Sigmoid colon (tissue), 7 donors: ENCODE measurements around the gene RGS19. TPM values are rescaled to one million over a fixed set of nuclear protein-coding genes. Genes with fewer than 3 reads are reported as not detected.

ENCODE experiments used
- DNase-seq: peaks from one replicate; pipeline ENCODE4 v3.0.0-alpha.2; 2019
- H3K27ac ChIP-seq, 4 donors: fragments of 200-600 bp; sonication (generic); one replicate each; pipeline ENCODE4 v1.5.1; 2016 to 2019; ENCODE audit warnings: mild to moderate bottlenecking in 1 of 4
- H3K27me3 ChIP-seq, 3 donors: fragments of 200-600 bp; sonication (generic); one replicate each; pipeline ENCODE4 v1.5.1; 2019; ENCODE audit warnings: mild to moderate bottlenecking in 1 of 3
- H3K36me3 ChIP-seq, 4 donors: fragments of 200-600 bp; sonication (generic); one replicate each; pipeline ENCODE4 v1.5.1; 2016 to 2019
- H3K4me1 ChIP-seq, 4 donors: fragments of 200-600 bp; sonication (generic); one replicate each; pipeline ENCODE4 v1.5.1; 2017 to 2019
- H3K4me3 ChIP-seq, 4 donors: fragments of 200-600 bp; sonication (generic); one replicate each; pipeline ENCODE4 v1.5.1; 2017 to 2019; ENCODE audit warnings: mild to moderate bottlenecking in 2 of 4, moderate library complexity in 1 of 4
- H3K9me3 ChIP-seq, 4 donors: fragments of 200-600 bp in 3 of 4; sonication (generic) in 3 of 4; one replicate each; pipeline versions ENCODE4 v1.5.1 to v1.6.1; 2013 to 2019
- EP300 ChIP-seq, 4 donors: sonication (generic); formaldehyde crosslinking; IDR thresholded peaks; one replicate each; pipeline ENCODE4 v1.6.1; 2017; ENCODE audit warnings: antibody characterized with exemption in 4 of 4
- POLR2A ChIP-seq, 2 donors: fragments of 450-650 bp; IDR thresholded peaks; one replicate each; pipeline ENCODE4 v1.6.1; 2016; ENCODE audit warnings: antibody characterized with exemption in 2 of 2, mild to moderate bottlenecking in 2 of 2, moderate library complexity in 2 of 2
- POLR2AphosphoS5 ChIP-seq, 4 donors: sonication (generic); formaldehyde crosslinking; IDR thresholded peaks; one replicate each; pipeline ENCODE4 v1.6.1; 2017; ENCODE audit warnings: antibody characterized with exemption in 4 of 4
- WGBS, 2 donors: extraction: QIAGEN DNeasy Blood & Tissue Kit; methylation state at CpG; one replicate each; pipeline ENCODE4 v1.1.7; 2013; 5-methylcytosine and 5-hydroxymethylcytosine counted together
- intact Hi-C: fragments of 100-400 bp; cut with DNase I; formaldehyde crosslinking; loops from one replicate; pipeline ENCODE4 v1.15.1; 2023
- polyA plus RNA-seq, 3 donors: library from polyadenylated mRNA; stranded (reverse); fragments of 200-250 nt; gene quantifications; one replicate each; pipeline ENCODE4 v1.2.3, GENCODE V29; 2013
- small RNA-seq, 3 donors: library from RNA; depleted of rRNA; stranded (forward); fragments of <200 nt; gene quantifications; one replicate each; pipeline ENCODE3, GENCODE V24; 2016
- total RNA-seq, 4 donors: library from RNA; depleted of rRNA; stranded (reverse); fragments of >200 nt; gene quantifications; one replicate each; pipeline ENCODE4 v1.1.0, GENCODE V29; 2016
- TF ChIP-seq, protein P1 (sequence below), 4 experiments: fragments of 450-650 bp in 3 of 4; fragments of 200-600 bp in 1 of 4; IDR thresholded peaks; one replicate each; pipeline ENCODE4 v1.5.1; 2016 to 2019; ENCODE audit warnings: antibody characterized with exemption in 4 of 4, mild to moderate bottlenecking in 3 of 4, moderate library complexity in 2 of 4
- donor health status: healthy with polysubstance abuse.
- donor health status: Bipolar disorder and iron deficiency.
- donor health status: healthy.

The RGS19 gene
- total and polyA plus RNA-seq, 7 donors, result 7.5 to 22.0 (median 11.6) TPM

DNA sequence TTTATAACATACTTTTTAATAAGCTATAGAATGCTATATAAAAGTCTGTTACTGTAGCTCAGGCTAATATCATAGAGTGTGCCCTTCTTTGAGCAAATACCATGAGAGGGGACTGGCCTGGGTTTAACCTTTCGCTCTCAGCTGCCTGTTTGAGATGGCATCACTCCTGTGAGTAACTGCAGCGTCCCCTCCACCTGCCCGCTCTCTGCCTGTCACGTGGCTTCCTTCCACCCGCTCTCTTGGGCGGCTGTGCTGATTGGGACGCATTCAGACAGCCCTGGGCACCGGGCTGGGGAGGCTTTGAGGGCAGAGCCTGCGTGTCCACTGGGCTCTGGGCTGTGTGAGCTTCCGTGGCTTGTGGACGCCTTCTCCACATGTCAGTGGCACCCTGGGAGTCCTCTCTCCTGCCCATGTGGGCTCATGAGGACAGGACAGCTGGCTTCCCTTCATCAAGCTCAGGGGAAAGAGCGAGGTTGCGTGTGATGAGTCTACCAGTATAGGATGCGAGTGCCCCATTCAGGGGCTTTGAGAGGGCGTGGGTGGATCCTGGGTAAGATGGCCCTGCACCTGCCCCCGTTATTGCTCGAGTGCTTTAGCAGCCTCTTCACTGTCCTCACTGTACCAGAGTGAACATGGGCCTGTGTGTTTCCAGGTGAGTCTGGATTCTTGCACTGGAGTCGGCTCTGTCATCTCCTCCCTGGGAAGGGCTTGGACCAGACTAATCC lies 54.1 kb downstream of the RGS19 start:
- no peaks in the 10 kb centered on the region for H3K27me3 ChIP-seq
- DNase-seq, result no peak
- WGBS, 2 donors, result 89 to 94% methylated on average over 18 of the region's 18 CpGs
- H3K27ac ChIP-seq, result no peak overlapping the region
- H3K4me3 ChIP-seq, result no peak overlapping the region
- H3K36me3 ChIP-seq, result peaks cover 65 to 100% (median 72%) of the 10 kb centered on the region in 4 donors
- peaks cover 0 to 42% (median 24%) of the 10 kb centered on the region in 4 donors for H3K4me1 ChIP-seq
- intact Hi-C loops, result no loop called here
- TF ChIP-seq POLR2AphosphoS5 (IDR thresholded peaks at IDR 0.05), result no peak
- TF ChIP-seq EP300 (IDR thresholded peaks at IDR 0.05), result no peak
- TF ChIP-seq, protein P1, sequence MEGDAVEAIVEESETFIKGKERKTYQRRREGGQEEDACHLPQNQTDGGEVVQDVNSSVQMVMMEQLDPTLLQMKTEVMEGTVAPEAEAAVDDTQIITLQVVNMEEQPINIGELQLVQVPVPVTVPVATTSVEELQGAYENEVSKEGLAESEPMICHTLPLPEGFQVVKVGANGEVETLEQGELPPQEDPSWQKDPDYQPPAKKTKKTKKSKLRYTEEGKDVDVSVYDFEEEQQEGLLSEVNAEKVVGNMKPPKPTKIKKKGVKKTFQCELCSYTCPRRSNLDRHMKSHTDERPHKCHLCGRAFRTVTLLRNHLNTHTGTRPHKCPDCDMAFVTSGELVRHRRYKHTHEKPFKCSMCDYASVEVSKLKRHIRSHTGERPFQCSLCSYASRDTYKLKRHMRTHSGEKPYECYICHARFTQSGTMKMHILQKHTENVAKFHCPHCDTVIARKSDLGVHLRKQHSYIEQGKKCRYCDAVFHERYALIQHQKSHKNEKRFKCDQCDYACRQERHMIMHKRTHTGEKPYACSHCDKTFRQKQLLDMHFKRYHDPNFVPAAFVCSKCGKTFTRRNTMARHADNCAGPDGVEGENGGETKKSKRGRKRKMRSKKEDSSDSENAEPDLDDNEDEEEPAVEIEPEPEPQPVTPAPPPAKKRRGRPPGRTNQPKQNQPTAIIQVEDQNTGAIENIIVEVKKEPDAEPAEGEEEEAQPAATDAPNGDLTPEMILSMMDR (IDR thresholded peaks at IDR 0.05), result no peak
- no peak for TF ChIP-seq POLR2A (IDR thresholded peaks at IDR 0.05)
- H3K9me3 ChIP-seq, result no peaks in the 10 kb centered on the region

DNA sequence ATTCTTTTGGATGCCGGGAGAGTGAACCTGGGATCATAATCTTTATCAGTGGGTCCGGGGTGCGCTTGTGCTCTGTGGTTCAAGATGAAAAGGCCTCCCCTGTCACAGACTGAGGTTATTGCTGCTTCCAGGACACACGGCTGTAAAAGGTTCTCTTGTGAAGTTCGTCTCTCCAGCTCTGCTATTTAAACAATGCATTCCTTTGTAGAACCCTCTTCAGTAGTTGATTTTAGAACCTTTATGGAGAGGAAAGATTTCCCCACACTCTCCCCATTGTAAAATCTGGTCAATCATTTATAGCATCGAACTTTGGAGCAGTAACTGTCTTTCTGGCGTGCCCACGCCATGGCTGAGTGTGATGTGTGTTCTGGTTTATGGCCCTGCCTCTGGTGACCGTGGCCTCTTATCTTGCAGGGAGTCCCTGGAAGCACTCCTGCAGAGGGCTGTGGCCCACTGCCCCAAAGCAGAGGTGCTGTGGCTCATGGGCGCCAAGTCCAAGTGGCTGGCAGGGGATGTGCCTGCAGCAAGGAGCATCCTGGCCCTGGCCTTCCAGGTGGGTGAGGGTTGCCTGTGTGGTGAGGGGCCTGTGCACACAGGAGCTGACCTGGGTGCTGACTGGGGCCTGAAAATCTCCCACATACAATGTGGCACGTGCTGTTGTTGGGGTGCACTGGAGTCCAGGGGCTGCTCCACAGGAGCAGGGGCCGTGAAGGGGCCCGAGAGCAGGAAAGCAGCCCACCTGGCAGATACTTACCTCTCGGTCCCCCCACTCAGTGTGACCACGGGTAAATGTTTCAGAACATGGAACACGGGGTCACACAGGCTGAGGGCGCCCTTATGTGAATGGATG lies 55.0 kb downstream of the RGS19 start:
- Histone ChIP-seq H3K4me3 (no peak overlapping the region), H3K27ac (no peak overlapping the region), H3K9me3 (no peaks in the 10 kb centered on the region), H3K4me1 (peaks cover 0 to 42% (median 24%) of the 10 kb centered on the region in 4 donors), H3K36me3 (peaks cover 60 to 100% (median 69%) of the 10 kb centered on the region in 4 donors), H3K27me3 (no peaks in the 10 kb centered on the region)
- WGBS, 2 donors, result 41 to 81% methylated on average over 17 of the region's 17 CpGs
- intact Hi-C loops, result no loop called here
- DNase-seq, result no peak
- no peak for TF ChIP-seq POLR2AphosphoS5 (IDR thresholded peaks at IDR 0.05)
- TF ChIP-seq, protein P1 (IDR thresholded peaks at IDR 0.05), result no peak
- no peak for TF ChIP-seq POLR2A (IDR thresholded peaks at IDR 0.05)
- TF ChIP-seq EP300 (IDR thresholded peaks at IDR 0.05), result no peak

DNA sequence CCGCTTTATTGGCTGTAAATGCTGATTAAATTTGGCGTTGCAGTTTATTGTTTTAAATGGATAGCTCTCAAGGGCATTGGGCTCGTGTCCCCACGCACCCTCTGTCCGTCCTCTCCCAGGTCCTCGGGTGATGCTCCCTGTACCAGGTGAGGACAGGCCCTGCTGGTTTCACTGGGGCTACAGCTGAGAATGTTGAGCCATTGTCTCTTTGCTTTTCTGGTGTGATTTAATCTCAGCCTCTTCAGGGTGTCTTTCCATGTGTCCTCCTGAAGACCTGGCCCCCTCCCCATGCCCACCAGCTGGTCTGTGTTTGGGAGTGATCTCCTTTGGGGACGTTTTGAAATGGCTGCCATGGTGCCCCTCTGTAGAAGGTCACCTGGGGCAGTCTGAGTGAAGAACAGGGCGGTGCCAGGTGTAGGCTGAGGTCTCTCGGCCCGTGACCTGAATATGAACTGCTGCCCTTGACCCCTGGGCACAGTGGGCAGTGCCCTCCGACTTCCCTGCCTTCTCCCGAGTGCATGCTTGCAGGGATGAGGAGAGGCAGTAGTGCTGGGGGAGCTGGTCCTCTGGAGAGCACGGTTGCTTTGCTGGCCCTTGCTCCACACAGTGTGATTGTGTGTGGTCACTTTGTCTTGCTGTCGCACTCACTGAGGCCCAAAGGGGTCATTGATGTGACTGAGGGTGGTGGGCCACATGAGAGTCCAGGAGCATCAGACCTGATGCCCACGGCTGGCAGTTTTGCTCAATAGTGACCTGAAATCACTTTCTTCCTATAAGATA lies 55.8 kb downstream of the RGS19 start:
- Histone ChIP-seq H3K4me3 (no peak overlapping the region), H3K4me1 (peaks cover 0 to 37% (median 22%) of the 10 kb centered on the region in 4 donors), H3K27ac (no peak overlapping the region), H3K9me3 (no peaks in the 10 kb centered on the region), H3K36me3 (peaks cover 61 to 100% (median 72%) of the 10 kb centered on the region in 4 donors), H3K27me3 (no peaks in the 10 kb centered on the region)
- TF ChIP-seq, protein P1 (IDR thresholded peaks at IDR 0.05), result no peak
- TF ChIP-seq POLR2A (IDR thresholded peaks at IDR 0.05), result no peak
- no peak for TF ChIP-seq EP300 (IDR thresholded peaks at IDR 0.05)
- no peak for TF ChIP-seq POLR2AphosphoS5 (IDR thresholded peaks at IDR 0.05)
- WGBS, 2 donors, result 29 to 76% methylated on average over 15 of the region's 15 CpGs
- intact Hi-C loops, result no loop called here
- DNase-seq, result no peak

Small RNA genes lying within 50 kb of the gene (small RNA-seq; reads per million reads assigned to genes)
- gene AL355803.1 (0 reads per million in 3 donors), gene MIR6813 (0 reads per million in 3 donors)

Other genes starting within 250 kb of the RGS19 start
- gene ZBTB46, start 248.3 kb downstream of the RGS19 start, total RNA-seq, result 1 to 10 TPM; 3.4 to 5.3 (median 4.3) TPM
- 1 to 10 TPM in 1 of 3 donors, under 1 TPM in 2; 0.23 to 3.6 (median 0.60) TPM for gene ZBTB46, start 248.3 kb downstream of the RGS19 start, polyA plus RNA-seq
- gene ABHD16B, start 218.0 kb downstream of the RGS19 start, total RNA-seq, result not detected
- under 1 TPM in 1 of 3 donors, not detected in 2; 0.44 TPM for gene ABHD16B, start 218.0 kb downstream of the RGS19 start, polyA plus RNA-seq
- 100 to 1,000 TPM in 3 of 4 donors, 10 to 100 TPM in 1; 84.7 to 109 (median 104) TPM for gene TPD52L2, start 214.2 kb downstream of the RGS19 start, total RNA-seq
- 10 to 100 TPM; 71.7 to 84.2 (median 74.5) TPM for gene TPD52L2, start 214.2 kb downstream of the RGS19 start, polyA plus RNA-seq
- gene DNAJC5, start 184.4 kb downstream of the RGS19 start, total RNA-seq, result 10 to 100 TPM; 25.0 to 36.4 (median 31.2) TPM
- gene DNAJC5, start 184.4 kb downstream of the RGS19 start, polyA plus RNA-seq, result 10 to 100 TPM; 21.6 to 62.8 (median 41.6) TPM
- gene UCKL1, start 123.1 kb downstream of the RGS19 start, total RNA-seq, result 10 to 100 TPM; 21.1 to 36.3 (median 24.9) TPM
- 10 to 100 TPM; 22.8 to 45.6 (median 26.1) TPM for gene UCKL1, start 123.1 kb downstream of the RGS19 start, polyA plus RNA-seq
- gene ZNF512B, start 109.6 kb downstream of the RGS19 start, total RNA-seq, result 10 to 100 TPM in 2 of 4 donors, 1 to 10 TPM in 2; 5.1 to 10.8 (median 9.0) TPM
- gene ZNF512B, start 109.6 kb downstream of the RGS19 start, polyA plus RNA-seq, result 1 to 10 TPM in 2 of 3 donors, under 1 TPM in 1; 0.23 to 5.5 (median 1.2) TPM
- 1 to 10 TPM in 3 of 4 donors, under 1 TPM in 1; 0.68 to 8.3 (median 1.9) TPM for gene SAMD10, start 99.9 kb downstream of the RGS19 start, total RNA-seq
- gene SAMD10, start 99.9 kb downstream of the RGS19 start, polyA plus RNA-seq, result 1 to 10 TPM; 2.8 to 8.7 (median 4.2) TPM
- 10 to 100 TPM; 42.3 to 52.1 (median 46.9) TPM for gene PRPF6, start 98.4 kb downstream of the RGS19 start, total RNA-seq
- gene PRPF6, start 98.4 kb downstream of the RGS19 start, polyA plus RNA-seq, result 10 to 100 TPM; 23.4 to 59.9 (median 26.4) TPM
- gene C20orf204, start 43.3 kb downstream of the RGS19 start, total RNA-seq, result 1 to 10 TPM in 1 of 4 donors, under 1 TPM in 3; under 0.01 to 1.1 (median 0.37) TPM
- gene C20orf204, start 43.3 kb downstream of the RGS19 start, polyA plus RNA-seq, result 1 to 10 TPM in 1 of 3 donors, not detected in 2; 1.7 TPM
- gene SOX18, start 29.9 kb downstream of the RGS19 start, total RNA-seq, result 1 to 10 TPM; 1.8 to 5.5 (median 3.8) TPM
- 10 to 100 TPM in 1 of 3 donors, 1 to 10 TPM in 1, under 1 TPM in 1; 0.69 to 11.9 (median 3.0) TPM for gene SOX18, start 29.9 kb downstream of the RGS19 start, polyA plus RNA-seq
- 10 to 100 TPM; 41.7 to 50.5 (median 42.2) TPM for gene TCEA2, start 16.3 kb downstream of the RGS19 start, total RNA-seq
- 10 to 100 TPM in 2 of 3 donors, 1 to 10 TPM in 1; 2.1 to 14.0 (median 11.4) TPM for gene TCEA2, start 16.3 kb downstream of the RGS19 start, polyA plus RNA-seq
- 1 to 10 TPM in 1 of 4 donors, under 1 TPM in 3; 0.71 to 2.2 (median 0.89) TPM for gene OPRL1, start 564 bp upstream of the RGS19 start, total RNA-seq
- gene OPRL1, start 564 bp upstream of the RGS19 start, polyA plus RNA-seq, result 1 to 10 TPM in 1 of 3 donors, under 1 TPM in 1, not detected in 1; under 0.01 to 1.0 TPM
- gene LKAAEAR1, start 4.9 kb upstream of the RGS19 start, total RNA-seq, result 1 to 10 TPM in 1 of 4 donors, not detected in 3; 1.5 TPM
- gene LKAAEAR1, start 4.9 kb upstream of the RGS19 start, polyA plus RNA-seq, result under 1 TPM in 1 of 3 donors, not detected in 2; 0.19 TPM
- gene NPBWR2, start 28.0 kb upstream of the RGS19 start, total RNA-seq, result not detected
- not detected for gene NPBWR2, start 28.0 kb upstream of the RGS19 start, polyA plus RNA-seq
- gene MYT1, start 84.9 kb upstream of the RGS19 start, total RNA-seq, result 1 to 10 TPM in 1 of 4 donors, under 1 TPM in 3; under 0.01 to 1.1 (median 0.22) TPM
- under 1 TPM in 1 of 3 donors, not detected in 2; 0.31 TPM for gene MYT1, start 84.9 kb upstream of the RGS19 start, polyA plus RNA-seq
- gene PCMTD2, start 176.2 kb upstream of the RGS19 start, total RNA-seq, result 10 to 100 TPM; 60.3 to 73.9 (median 65.2) TPM
- 10 to 100 TPM in 2 of 3 donors, 1 to 10 TPM in 1; 9.9 to 26.4 (median 18.0) TPM for gene PCMTD2, start 176.2 kb upstream of the RGS19 start, polyA plus RNA-seq